ACC112 (cell line): ENCODE results near the gene ERBB4.
A peak's percentile ranks its signal among the peaks of the same experiment; 100 is the strongest.

ENCODE experiments used
- H2AFZ ChIP-seq: fragments of 200-600 bp; sonication (generic); one replicate; pipeline ENCODE4 v1.6.0; 2017; ENCODE audit warnings: antibody characterized with exemption, low read length; ENCODE audit not compliant: unreplicated experiment
- H3K27ac ChIP-seq: fragments of 200-600 bp; sonication (generic); 2 replicates; pipeline ENCODE4 v1.5.1; 2014; ENCODE audit warnings: low read depth, mild to moderate bottlenecking, antibody characterized with exemption, low read length, moderate library complexity
- H3K27me3 ChIP-seq: fragments of 200-600 bp; sonication (generic); 2 replicates; pipeline ENCODE4 v1.6.1; 2014; ENCODE audit warnings: mild to moderate bottlenecking, antibody characterized with exemption, low read length, moderate library complexity, mixed read lengths; ENCODE audit not compliant: insufficient read depth
- H3K36me3 ChIP-seq: fragments of 200-600 bp; sonication (generic); 2 replicates; pipeline ENCODE4 v1.6.1; 2016; ENCODE audit warnings: mild to moderate bottlenecking, antibody characterized with exemption, low read length, moderate library complexity, mixed read lengths; ENCODE audit not compliant: insufficient read depth
- H3K4me1 ChIP-seq: fragments of 200-600 bp; sonication (generic); one replicate; pipeline ENCODE4 v1.6.1; 2016; ENCODE audit warnings: low read length, mixed read lengths; ENCODE audit not compliant: insufficient read depth, unreplicated experiment, control insufficient read depth
- H3K4me3 ChIP-seq: fragments of 200-600 bp; sonication (generic); 2 replicates; pipeline ENCODE4 v1.5.1; 2014; ENCODE audit warnings: mild to moderate bottlenecking, low read depth, low read length
- H3K79me2 ChIP-seq: fragments of 200-600 bp; sonication (generic); one replicate; pipeline ENCODE4 v1.6.0; 2016; ENCODE audit warnings: low read length; ENCODE audit not compliant: control insufficient read depth, unreplicated experiment, insufficient read depth

Gene ERBB4

GRCh38 chr2:212538305-212539071, at the start of gene ERBB4:
TSS of gene ERBB4 (minus strand) at chr2:212538802. CDS start at chr2:212538530, 272 bp downstream.
- H2AFZ ChIP-seq: peak within 1 kb of the TSS; percentile 94
- H3K79me2 ChIP-seq: no peaks in the 10 kb centered on the region
- H3K4me1 ChIP-seq: no peaks in the 10 kb centered on the region
- no peaks in the 10 kb centered on the region for H3K36me3 ChIP-seq
- no peak within 1 kb of the TSS for H3K27ac ChIP-seq
- peaks cover 28% of the 10 kb centered on the region for H3K27me3 ChIP-seq
- H3K4me3 ChIP-seq: peak within 1 kb of the TSS; percentile 72

GRCh38 chr2:212580117-212580516, 41.5 kb upstream of the ERBB4 start:
- no peaks in the 10 kb centered on the region for H3K27me3 ChIP-seq
- no peak overlapping the region for H3K4me3 ChIP-seq
- H2AFZ ChIP-seq: no peak overlapping the region
- no peaks in the 10 kb centered on the region for H3K79me2 ChIP-seq
- H3K4me1 ChIP-seq: no peaks in the 10 kb centered on the region
- H3K36me3 ChIP-seq: 0 out of 2 replicates have a peak, but pooled peaks cover 3% of the 10 kb centered on the region
- H3K27ac ChIP-seq: no peak overlapping the region

- H3K4me1 ChIP-seq: no peaks in the 10 kb centered on the region
- H3K79me2 ChIP-seq: no peaks in the 10 kb centered on the region
- H3K36me3 ChIP-seq: no peaks in the 10 kb centered on the region
- no peak overlapping the region for H2AFZ ChIP-seq
- no peak overlapping the region for H3K27ac ChIP-seq
- no peaks in the 10 kb centered on the region for H3K27me3 ChIP-seq
- no peak overlapping the region for H3K4me3 ChIP-seq
Measured at GRCh38 chr2:212556296-212556695, 17.7 kb upstream of the ERBB4 start.

- H2AFZ ChIP-seq: peak overlapping the region; percentile 22
- H3K4me1 ChIP-seq: peaks cover 6% of the 10 kb centered on the region
- H3K79me2 ChIP-seq: no peaks in the 10 kb centered on the region
- H3K4me3 ChIP-seq: no peak overlapping the region
- H3K36me3 ChIP-seq: no peaks in the 10 kb centered on the region
- H3K27me3 ChIP-seq: no peaks in the 10 kb centered on the region
- no peak overlapping the region for H3K27ac ChIP-seq
Measured at GRCh38 chr2:212554233-212554632, 15.6 kb upstream of the ERBB4 start.

GRCh38 chr2:212549941-212550340, 11.3 kb upstream of the ERBB4 start:
- no peak overlapping the region for H3K27ac ChIP-seq
- H3K4me1 ChIP-seq: peaks cover 13% of the 10 kb centered on the region
- H3K4me3 ChIP-seq: no peak overlapping the region
- H3K36me3 ChIP-seq: no peaks in the 10 kb centered on the region
- H2AFZ ChIP-seq: no peak overlapping the region
- H3K79me2 ChIP-seq: no peaks in the 10 kb centered on the region
- H3K27me3 ChIP-seq: no peaks in the 10 kb centered on the region

GRCh38 chr2:212549463-212549862, 10.9 kb upstream of the ERBB4 start:
- H3K27me3 ChIP-seq: no peaks in the 10 kb centered on the region
- H2AFZ ChIP-seq: peak overlapping the region; percentile 69
- no peak overlapping the region for H3K4me3 ChIP-seq
- no peaks in the 10 kb centered on the region for H3K36me3 ChIP-seq
- no peaks in the 10 kb centered on the region for H3K79me2 ChIP-seq
- H3K4me1 ChIP-seq: peaks cover 13% of the 10 kb centered on the region
- H3K27ac ChIP-seq: no peak overlapping the region

GRCh38 chr2:212548455-212548819, 9.8 kb upstream of the ERBB4 start:
- Histone ChIP-seq H3K36me3 (no peaks in the 10 kb centered on the region), H2AFZ (peak overlapping the region; percentile 62), H3K79me2 (no peaks in the 10 kb centered on the region), H3K4me1 (peaks cover 13% of the 10 kb centered on the region), H3K27me3 (no peaks in the 10 kb centered on the region), H3K27ac (no peak overlapping the region), H3K4me3 (no peak overlapping the region)

- peak overlapping the region; percentile 62 for H2AFZ ChIP-seq
Measured at GRCh38 chr2:212547716-212548454, 9.3 kb upstream of the ERBB4 start.

GRCh38 chr2:212546669-212547068, 8.1 kb upstream of the ERBB4 start:
- H3K27me3 ChIP-seq: no peaks in the 10 kb centered on the region
- no peak overlapping the region for H3K4me3 ChIP-seq
- H3K27ac ChIP-seq: no peak overlapping the region
- H3K79me2 ChIP-seq: no peaks in the 10 kb centered on the region
- H3K36me3 ChIP-seq: no peaks in the 10 kb centered on the region
- H3K4me1 ChIP-seq: peaks cover 13% of the 10 kb centered on the region
- no peak overlapping the region for H2AFZ ChIP-seq

More at GRCh38 chr2:212547716-212548454, 9.3 kb upstream of the ERBB4 start:
- no peaks in the 10 kb centered on the region for H3K79me2 ChIP-seq
- H3K4me1 ChIP-seq: peaks cover 13% of the 10 kb centered on the region
- H3K27me3 ChIP-seq: no peaks in the 10 kb centered on the region
- H3K4me3 ChIP-seq: no peak overlapping the region
- H3K27ac ChIP-seq: no peak overlapping the region
- no peaks in the 10 kb centered on the region for H3K36me3 ChIP-seq

- Histone ChIP-seq H3K4me1 (no peaks in the 10 kb centered on the region), H3K36me3 (no peaks in the 10 kb centered on the region), H3K79me2 (no peaks in the 10 kb centered on the region), H3K27ac (no peak overlapping the region), H2AFZ (no peak overlapping the region), H3K27me3 (peaks cover 28% of the 10 kb centered on the region), H3K4me3 (no peak overlapping the region)
Measured at GRCh38 chr2:212540341-212540740, 1.7 kb upstream of the ERBB4 start.
